ENCODE measurements around the gene GTF2B.
"Not testable (repeated sequence)": the region's sequence is repeated elsewhere in the genome, so short reads cannot be mapped to it uniquely, and the experiment has no call there.

The GTF2B gene

GRCh38 chr1:88885933-88886332, 5.4 kb downstream of the GTF2B start:
- no peak for DNase-seq (ENCODE audit: extremely low read depth in 1 of 2, low read depth in 1 of 2)

DNA sequence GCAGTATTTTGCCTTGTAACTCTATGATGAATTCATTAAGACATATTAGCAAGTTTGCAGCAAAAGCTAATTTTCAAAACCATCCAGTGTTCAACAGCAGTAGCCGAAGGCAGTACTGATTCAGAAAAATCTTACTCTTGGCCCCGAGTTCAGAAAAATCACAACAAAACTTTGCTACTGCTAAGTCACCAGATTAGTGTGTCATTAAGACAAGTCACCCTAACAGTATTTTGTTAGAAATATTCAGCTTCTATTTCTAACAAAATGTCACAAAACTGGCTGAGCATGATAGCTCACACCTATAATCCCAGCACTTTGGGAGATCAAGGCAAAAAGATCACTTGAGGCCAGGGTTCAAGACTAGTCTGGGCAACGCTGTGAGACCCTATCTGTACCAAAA, 8.2 kb downstream of the GTF2B start:
- DNase-seq (ENCODE audit: extremely low read depth in 1 of 2, low read depth in 1 of 2) = no peak

DNA sequence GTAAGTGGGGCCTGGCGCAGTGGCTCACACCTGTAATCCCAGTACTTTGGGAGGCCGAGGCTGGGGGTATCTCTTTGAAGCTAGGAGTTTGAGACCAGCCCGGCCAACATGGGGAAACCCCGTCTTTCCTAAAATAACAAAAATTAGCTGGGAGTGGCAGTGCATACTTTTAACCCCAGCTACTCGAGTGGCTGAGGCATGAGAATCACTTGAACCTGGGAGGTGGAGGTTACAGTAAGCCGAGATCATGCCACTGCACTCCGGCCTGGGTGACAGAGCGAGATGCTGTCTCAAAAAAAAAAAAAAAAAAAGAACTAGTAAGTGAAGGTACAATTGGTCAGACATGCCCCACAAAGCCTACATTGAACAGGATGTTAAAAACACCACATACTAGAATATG, 10.7 kb downstream of the GTF2B start:
- DNase-seq (ENCODE audit: extremely low read depth in 1 of 2, low read depth in 1 of 2) = not testable (repeated sequence)

- DNase-seq (ENCODE audit: extremely low read depth in 1 of 2, low read depth in 1 of 2) = no peak
These were observed 12.6 kb downstream of the GTF2B start for GRCh38 chr1:88878731-88879130.

DNA sequence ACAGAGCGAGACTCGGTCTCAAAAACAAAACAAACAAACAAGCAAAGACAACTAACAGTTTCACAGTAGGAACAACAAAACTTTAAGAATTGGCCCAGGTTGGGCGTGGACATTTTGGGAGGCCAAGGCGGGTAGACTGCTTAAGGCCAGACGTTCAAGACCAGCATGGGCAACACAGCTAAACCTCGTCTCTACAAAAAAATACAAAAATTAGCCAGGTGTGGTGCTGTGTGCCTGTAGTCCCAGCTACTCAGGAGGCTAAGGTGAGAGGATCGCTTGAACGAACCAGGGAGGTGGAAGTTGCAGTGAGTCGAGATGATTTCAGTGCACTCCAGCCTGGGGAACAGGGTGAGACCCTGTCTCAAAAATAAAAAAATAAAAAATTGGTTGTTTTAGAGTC, 13.5 kb downstream of the GTF2B start:
- no peak for DNase-seq (ENCODE audit: extremely low read depth in 1 of 2, low read depth in 1 of 2)

- DNase-seq (ENCODE audit: extremely low read depth in 1 of 2, low read depth in 1 of 2) = no peak
These were observed 14.0 kb downstream of the GTF2B start for GRCh38 chr1:88877382-88877825.

- no peak for DNase-seq (ENCODE audit: extremely low read depth in 1 of 2, low read depth in 1 of 2)
These were observed 14.6 kb downstream of the GTF2B start for GRCh38 chr1:88876573-88877365.

DNA sequence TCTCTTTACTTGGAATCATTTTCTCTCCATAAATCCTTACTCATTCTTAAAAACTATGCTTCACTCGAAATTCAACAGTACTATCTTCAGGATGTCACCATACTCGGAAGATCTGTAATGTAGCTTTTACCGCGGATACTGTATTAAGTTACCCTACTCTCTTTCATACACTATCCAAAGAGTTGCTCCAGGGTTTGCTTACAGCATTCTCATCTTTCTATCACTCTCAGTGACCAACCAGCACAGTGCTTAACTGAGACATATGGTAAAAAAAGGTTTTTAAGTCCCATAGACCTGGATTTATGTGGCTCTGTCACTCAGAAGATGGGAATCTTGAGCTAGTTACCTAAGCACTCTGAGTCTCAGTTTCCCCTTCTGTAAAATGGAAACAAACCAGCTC, 15.8 kb downstream of the GTF2B start:
- DNase-seq (ENCODE audit: extremely low read depth in 1 of 2, low read depth in 1 of 2) = no peak

DNA sequence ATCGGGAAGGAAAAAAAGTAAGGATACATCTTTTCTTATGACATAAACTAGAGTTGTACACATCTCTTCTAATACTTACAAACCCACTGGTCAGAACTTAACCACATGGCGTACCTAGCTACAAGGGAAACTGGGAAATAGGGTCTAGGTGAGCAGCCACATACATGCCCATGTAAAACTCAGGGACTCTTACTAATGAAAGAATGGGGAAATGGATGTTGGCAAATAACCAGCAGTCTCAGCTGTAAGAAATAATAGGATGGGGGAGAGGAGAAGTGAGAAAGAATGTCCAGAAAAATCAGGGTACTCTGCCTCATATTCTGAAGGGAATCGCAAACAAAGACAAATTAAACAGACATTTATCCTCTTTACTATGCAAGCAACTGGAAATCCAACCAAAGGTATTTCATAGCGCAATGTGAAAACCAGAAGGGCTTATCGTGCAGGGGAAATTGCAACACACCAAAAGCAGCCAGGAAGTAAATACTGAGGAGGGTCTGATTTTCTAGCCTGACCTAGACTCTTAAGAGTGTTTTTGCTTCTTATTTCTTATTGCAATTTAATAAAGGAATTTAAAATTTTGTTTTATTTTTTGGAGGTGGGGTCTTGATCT, 17.5 kb downstream of the GTF2B start:
- DNase-seq (ENCODE audit: extremely low read depth in 1 of 2, low read depth in 1 of 2) = no peak

DNA sequence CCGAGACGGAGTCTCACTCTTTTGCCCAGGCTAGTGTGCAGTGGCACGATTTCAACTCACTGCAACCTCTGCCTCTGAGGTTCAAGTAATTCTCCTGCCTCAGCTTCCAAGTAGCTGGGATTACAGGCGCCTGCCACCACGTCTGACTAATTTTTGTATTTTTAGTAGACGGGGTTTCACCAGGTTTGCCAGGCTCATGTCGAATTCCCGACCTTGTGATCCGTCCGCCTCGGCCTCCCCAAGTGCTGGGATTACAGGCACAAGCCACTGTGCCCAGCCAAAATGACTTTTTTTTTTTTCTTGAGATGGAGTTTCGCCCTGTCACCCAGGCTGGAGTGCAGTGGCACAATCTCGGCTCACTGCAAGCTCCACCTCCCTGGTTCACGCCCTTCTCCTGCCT, 21.7 kb downstream of the GTF2B start:
- not testable (repeated sequence) for DNase-seq (ENCODE audit: extremely low read depth in 1 of 2, low read depth in 1 of 2)

- no peak for DNase-seq (ENCODE audit: extremely low read depth in 1 of 2, low read depth in 1 of 2)
These were observed 23.4 kb downstream of the GTF2B start for GRCh38 chr1:88867743-88868521.

DNA sequence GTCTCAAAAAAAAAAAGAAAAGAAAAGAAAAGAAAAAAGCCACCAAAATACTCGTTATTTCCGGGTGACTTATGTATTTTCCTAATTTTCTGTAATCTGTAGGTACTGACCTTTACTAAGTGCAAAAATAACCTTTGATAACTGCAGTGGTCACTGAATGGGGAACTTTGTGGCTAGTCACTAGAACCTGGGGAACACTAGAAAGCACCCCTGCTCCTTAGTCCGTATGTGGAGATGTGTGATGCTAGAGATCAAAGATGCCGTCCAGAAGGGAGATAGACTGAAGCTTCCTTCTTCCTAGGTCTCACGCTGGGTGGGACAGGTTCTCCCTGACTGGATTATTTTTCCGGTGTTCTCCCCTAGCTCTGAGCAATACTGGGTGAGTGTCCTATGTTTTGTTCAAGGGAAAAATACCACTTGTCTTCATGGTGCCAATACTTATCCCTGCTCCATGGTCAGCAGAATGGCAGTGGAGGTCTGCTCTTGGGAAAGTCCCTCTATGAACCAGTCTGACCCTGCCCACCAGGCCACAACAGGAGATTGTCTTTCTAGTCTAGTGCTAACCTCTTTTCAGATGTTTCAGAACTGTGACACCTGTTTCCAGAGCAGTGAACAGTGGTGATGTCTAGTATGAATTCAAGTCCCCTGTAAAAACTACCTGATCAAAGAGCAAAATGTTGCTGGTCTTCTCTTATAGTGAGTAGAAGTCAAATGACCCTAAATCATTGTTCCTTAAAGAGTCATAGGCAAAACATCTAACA, 39.9 kb downstream of the GTF2B start:
- DNase-seq (ENCODE audit: extremely low read depth in 1 of 2, low read depth in 1 of 2) = no peak

- DNase-seq (ENCODE audit: extremely low read depth in 1 of 2, low read depth in 1 of 2) = no peak
These were observed 43.7 kb downstream of the GTF2B start for GRCh38 chr1:88847643-88848042.

DNA sequence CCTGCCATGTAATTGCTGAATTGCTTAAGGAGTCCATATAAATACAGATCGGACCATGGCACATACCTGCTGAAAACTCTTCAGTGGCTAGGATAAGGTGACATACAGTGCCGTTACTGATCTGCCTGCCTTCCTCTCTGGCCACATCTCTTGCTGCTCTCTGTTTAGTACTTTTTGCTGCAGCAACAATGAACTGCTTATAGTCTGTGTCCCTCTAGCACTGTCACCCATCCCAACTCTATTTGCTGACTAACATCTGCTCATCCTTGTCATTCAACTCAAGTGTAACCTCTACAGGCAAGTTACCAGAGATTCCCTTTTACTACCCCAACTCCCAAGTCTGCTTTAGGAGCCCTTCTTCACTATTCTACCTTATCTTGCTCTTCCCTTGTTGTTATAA, 65.6 kb downstream of the GTF2B start:
- DNase-seq (ENCODE audit: extremely low read depth in 1 of 2, low read depth in 1 of 2) = no peak

- DNase-seq (ENCODE audit: extremely low read depth in 1 of 2, low read depth in 1 of 2) = not testable (repeated sequence)
These were observed 71.7 kb downstream of the GTF2B start for GRCh38 chr1:88819642-88820041.

- DNase-seq (ENCODE audit: extremely low read depth in 1 of 2, low read depth in 1 of 2) = no peak
These were observed 77.9 kb downstream of the GTF2B start for GRCh38 chr1:88813471-88813870.

GRCh38 chr1:88812366-88812765, 79.0 kb downstream of the GTF2B start:
- no peak for DNase-seq (ENCODE audit: extremely low read depth in 1 of 2, low read depth in 1 of 2)

- DNase-seq (ENCODE audit: extremely low read depth in 1 of 2, low read depth in 1 of 2) = no peak
These were observed 87.9 kb downstream of the GTF2B start for GRCh38 chr1:88803444-88803843.

- no peak for DNase-seq (ENCODE audit: extremely low read depth in 1 of 2, low read depth in 1 of 2)
These were observed 88.4 kb downstream of the GTF2B start for GRCh38 chr1:88802950-88803349.
